KBM-7 (cell line): ENCODE measurements around the gene DAP.
"Not testable (repeated sequence)": the region's sequence is repeated elsewhere in the genome, so short reads cannot be mapped to it uniquely, and the experiment has no call there.

Experiments used
- DNase-seq: peaks from one replicate; pipeline ENCODE4 v3.0.0-alpha.2; 2015
- in situ Hi-C: fragments of 300-500 bp; cut with MboI; formaldehyde crosslinking; loops from 2 replicates; pipeline ENCODE4 v1.14.3; 2020; ENCODE audit warnings: low sequenced_read_pairs, low pct_unique_long_range_greater_than_20kb, mixed read lengths

The DAP gene

GRCh38 chr5:10647640-10648039 lies 113.4 kb downstream of the DAP start:
- in situ Hi-C loops = loop anchor here (25.0 kb wide), 1 partner anchor 185 kb away; no protein-coding TSS in a partner anchor
- no peak for DNase-seq

GRCh38 chr5:10645671-10646070 lies 115.4 kb downstream of the DAP start:
- no peak for DNase-seq
- in situ Hi-C loops = loop anchor here (25.0 kb wide), 1 partner anchor 183 kb away; no protein-coding TSS in a partner anchor

- no peak for DNase-seq
- in situ Hi-C loops = loop anchor here (25.0 kb wide), 1 partner anchor 183 kb away; no protein-coding TSS in a partner anchor
These were observed 115.9 kb downstream of the DAP start for GRCh38 chr5:10645146-10645545.

- in situ Hi-C loops = loop anchor here (25.0 kb wide), 1 partner anchor 182 kb away; no protein-coding TSS in a partner anchor
- no peak for DNase-seq
These were observed 116.8 kb downstream of the DAP start for GRCh38 chr5:10644192-10644591.

GRCh38 chr5:10642367-10642766 lies 118.7 kb downstream of the DAP start:
- in situ Hi-C loops = loop anchor here (25.0 kb wide), 1 partner anchor 180 kb away; no protein-coding TSS in a partner anchor
- DNase-seq = no peak

GRCh38 chr5:10639846-10640368 lies 121.1 kb downstream of the DAP start:
- in situ Hi-C loops = loop anchor here (25.0 kb wide), 1 partner anchor 178 kb away; no protein-coding TSS in a partner anchor
- no peak for DNase-seq

- in situ Hi-C loops = loop anchor here (25.0 kb wide), 1 partner anchor 176 kb away; no protein-coding TSS in a partner anchor
- DNase-seq = not testable (repeated sequence)
These were observed 122.3 kb downstream of the DAP start for GRCh38 chr5:10638723-10639122.

GRCh38 chr5:10637944-10638343 lies 123.1 kb downstream of the DAP start:
- in situ Hi-C loops = loop anchor here (25.0 kb wide), 1 partner anchor 176 kb away; no protein-coding TSS in a partner anchor
- no peak for DNase-seq

GRCh38 chr5:10636363-10637142 lies 124.5 kb downstream of the DAP start:
- in situ Hi-C loops = loop anchor here (25.0 kb wide), 1 partner anchor 174 kb away; no protein-coding TSS in a partner anchor
- DNase-seq = no peak

- in situ Hi-C loops = loop anchor here (25.0 kb wide), 1 partner anchor 174 kb away; no protein-coding TSS in a partner anchor
- DNase-seq = no peak
These were observed 125.1 kb downstream of the DAP start for GRCh38 chr5:10635867-10636350.

GRCh38 chr5:10635257-10635866 lies 125.7 kb downstream of the DAP start:
- in situ Hi-C loops = loop anchor here (25.0 kb wide), 1 partner anchor 173 kb away; no protein-coding TSS in a partner anchor
- peak; percentile 87 for DNase-seq

- DNase-seq = no peak
These were observed 126.5 kb downstream of the DAP start for GRCh38 chr5:10634562-10634961.

GRCh38 chr5:10634050-10634449 lies 127.0 kb downstream of the DAP start:
- in situ Hi-C loops = loop anchor here (25.0 kb wide), 1 partner anchor 172 kb away; no protein-coding TSS in a partner anchor
- no peak for DNase-seq

More at GRCh38 chr5:10634562-10634961, 126.5 kb downstream of the DAP start:
- in situ Hi-C loops = loop anchor here (25.0 kb wide), 1 partner anchor 172 kb away; no protein-coding TSS in a partner anchor

GRCh38 chr5:10633271-10634049 lies 127.6 kb downstream of the DAP start:
- in situ Hi-C loops = loop anchor here (25.0 kb wide), 1 partner anchor 171 kb away; no protein-coding TSS in a partner anchor
- no peak for DNase-seq

GRCh38 chr5:10632110-10632761 lies 128.8 kb downstream of the DAP start:
- in situ Hi-C loops = loop anchor here (25.0 kb wide), 1 partner anchor 170 kb away; no protein-coding TSS in a partner anchor
- peak; percentile 79 for DNase-seq

- in situ Hi-C loops = loop anchor here (25.0 kb wide), 1 partner anchor 169 kb away; no protein-coding TSS in a partner anchor
- DNase-seq = no peak
These were observed 129.6 kb downstream of the DAP start for GRCh38 chr5:10631316-10631996.

GRCh38 chr5:10630744-10631143 lies 130.3 kb downstream of the DAP start:
- DNase-seq = not testable (repeated sequence)
- in situ Hi-C loops = loop anchor here (25.0 kb wide), 1 partner anchor 168 kb away; no protein-coding TSS in a partner anchor
